Ascending aorta (tissue), 2 donors: ENCODE data around the gene RNF43. TPM values are rescaled to one million over a fixed set of nuclear protein-coding genes. Genes with fewer than 3 reads are reported as not detected.
"Not testable (repeated sequence)": the region's sequence is repeated elsewhere in the genome, so short reads cannot be mapped to it uniquely, and the experiment has no call there.

Experiments
- DNase-seq, 2 donors: peaks; one replicate each; pipeline ENCODE4 v3.0.0-alpha.2; 2019; ENCODE audit warnings: low spot score in 2 of 2
- H3K27ac ChIP-seq, 2 donors: fragments of 200-600 bp; sonication (generic); one replicate each; pipeline ENCODE4 v1.5.1; 2016 to 2017; ENCODE audit warnings: mild to moderate bottlenecking in 1 of 2
- H3K27me3 ChIP-seq: fragments of 200-600 bp; sonication (generic); one replicate; pipeline ENCODE4 v1.5.1; 2017
- H3K36me3 ChIP-seq, 2 donors: fragments of 200-600 bp; sonication (generic); one replicate each; pipeline ENCODE4 v1.5.1; 2016
- H3K4me1 ChIP-seq, 2 donors: fragments of 200-600 bp; sonication (generic); one replicate each; pipeline ENCODE4 v1.5.1; 2016 to 2017; ENCODE audit warnings: mild to moderate bottlenecking in 1 of 2
- H3K4me3 ChIP-seq, 2 donors: fragments of 200-600 bp; sonication (generic); one replicate each; pipeline ENCODE4 v1.5.1; 2016 to 2017; ENCODE audit warnings: mild to moderate bottlenecking in 1 of 2
- H3K9me3 ChIP-seq, 2 donors: fragments of 200-600 bp; sonication (generic); one replicate each; pipeline ENCODE4 v1.5.1; 2016
- CTCF ChIP-seq, 3 experiments: fragments of 200-600 bp in 2 of 3; fragments of 450-650 bp in 1 of 3; sonication (generic) in 2 of 3; IDR thresholded peaks; one replicate each; pipeline ENCODE4 v1.5.1; 2016 to 2019; ENCODE audit warnings: antibody characterized with exemption in 3 of 3, mild to moderate bottlenecking in 1 of 3, moderate library complexity in 1 of 3
- intact Hi-C: fragments of 100-400 bp; cut with DNase I; formaldehyde crosslinking; loops from one replicate; pipeline ENCODE4 v1.15.1; 2023
- total RNA-seq: library from RNA; depleted of rRNA; stranded (reverse); fragments of >200 nt; gene quantifications from one replicate; pipeline ENCODE4 v1.1.0, GENCODE V29; 2016

RNF43 gene
- total RNA-seq, 1 donor from 2014 or later, result 0.53 TPM

- intact Hi-C loops, result no loop called here
- H3K4me1 ChIP-seq, result no peaks in the 10 kb centered on the region
These were observed 17.4 kb downstream of the RNF43 start for GRCh38 chr17:58399974-58400373.

GRCh38 chr17:58398574-58399266, 18.6 kb downstream of the RNF43 start:
- intact Hi-C loops, result no loop called here
- Histone ChIP-seq H3K36me3 (no peaks in the 10 kb centered on the region), H3K9me3 (no peaks in the 10 kb centered on the region), H3K27me3 (no peaks in the 10 kb centered on the region), H3K4me3 (no peak overlapping the region), H3K4me1 (no peaks in the 10 kb centered on the region), H3K27ac (no peak overlapping the region)
- no peak for TF ChIP-seq CTCF (IDR thresholded peaks at IDR 0.05)
- no peak for DNase-seq

More at GRCh38 chr17:58399974-58400373, 17.4 kb downstream of the RNF43 start:
- Histone ChIP-seq H3K9me3 (no peaks in the 10 kb centered on the region), H3K36me3 (no peaks in the 10 kb centered on the region), H3K4me3 (no peak overlapping the region), H3K27me3 (no peaks in the 10 kb centered on the region), H3K27ac (no peak overlapping the region)
- no peak for DNase-seq
- no peak for TF ChIP-seq CTCF (IDR thresholded peaks at IDR 0.05)

- H3K4me1 ChIP-seq, intact Hi-C loops, H3K27me3 ChIP-seq, H3K36me3 ChIP-seq, H3K9me3 ChIP-seq, H3K4me3 ChIP-seq, DNase-seq, H3K27ac ChIP-seq: not testable (repeated sequence)
These were observed 19.9 kb downstream of the RNF43 start for GRCh38 chr17:58397421-58397820.

GRCh38 chr17:58396173-58396572, 21.2 kb downstream of the RNF43 start:
- Histone ChIP-seq H3K27ac (no peak overlapping the region), H3K36me3 (no peaks in the 10 kb centered on the region), H3K27me3 (no peaks in the 10 kb centered on the region), H3K9me3 (no peaks in the 10 kb centered on the region), H3K4me3 (no peak overlapping the region), H3K4me1 (no peaks in the 10 kb centered on the region)
- TF ChIP-seq CTCF (IDR thresholded peaks at IDR 0.05), result no peak
- no peak for DNase-seq
- intact Hi-C loops, result no loop called here

GRCh38 chr17:58394534-58395223, 22.7 kb downstream of the RNF43 start:
- Histone ChIP-seq H3K27ac (no peak overlapping the region), H3K9me3 (no peaks in the 10 kb centered on the region), H3K27me3 (no peaks in the 10 kb centered on the region), H3K36me3 (no peaks in the 10 kb centered on the region), H3K4me1 (no peaks in the 10 kb centered on the region), H3K4me3 (no peak overlapping the region)
- TF ChIP-seq CTCF (IDR thresholded peaks at IDR 0.05), result no peak
- intact Hi-C loops, result no loop called here
- no peak for DNase-seq

GRCh38 chr17:58391302-58391984, 25.9 kb downstream of the RNF43 start:
- no peak for DNase-seq
- no peaks in the 10 kb centered on the region for H3K36me3 ChIP-seq
- H3K27me3 ChIP-seq, result no peaks in the 10 kb centered on the region
- H3K27ac ChIP-seq, result no peak overlapping the region
- intact Hi-C loops, result no loop called here
- H3K9me3 ChIP-seq, result no peaks in the 10 kb centered on the region
- TF ChIP-seq CTCF (IDR thresholded peaks at IDR 0.05), result no peak
- H3K4me3 ChIP-seq, result no peak overlapping the region
- H3K4me1 ChIP-seq, result no peaks in the 10 kb centered on the region
